ENCODE results near the gene ANO1. TPM values are rescaled to one million over a fixed set of nuclear protein-coding genes. Genes with fewer than 3 reads are reported as not detected.
"Not testable (repeated sequence)": the region's sequence is repeated elsewhere in the genome, so short reads cannot be mapped to it uniquely, and the experiment has no call there.

Gene ANO1
- polyA plus RNA-seq, 1 of the 3 experiments (the other 2 are of a cell fraction) = not detected

DNA sequence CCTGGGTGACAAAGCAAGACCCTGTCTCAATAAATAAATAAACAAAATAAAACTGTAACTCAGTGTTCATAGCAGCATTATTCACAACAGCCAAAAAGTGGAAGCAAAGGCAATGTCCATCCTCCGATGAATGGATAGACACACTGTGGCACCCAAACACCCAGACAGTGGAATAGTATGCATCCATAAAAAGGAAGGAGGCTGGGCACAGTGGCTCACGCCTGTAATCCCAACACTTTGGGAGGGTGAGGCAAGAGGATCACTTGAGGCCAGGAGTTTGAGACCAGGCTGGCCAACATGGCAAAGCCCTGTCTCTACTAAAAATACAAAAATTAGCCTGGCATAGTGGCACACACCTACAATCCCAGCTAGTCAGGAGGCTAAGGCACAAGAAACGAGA is 122.9 kb downstream of the ANO1 start:
- H3F3A ChIP-seq (replicated peaks; ENCODE audit: insufficient read depth); H3K9ac ChIP-seq; H3K9me2 ChIP-seq; H3K4me3 ChIP-seq (ENCODE audit: low read depth in 2 of 2, low read length in 1 of 2); POLR2A ChIA-PET; H2AFZ ChIP-seq (ENCODE audit: low read depth); H3K27ac ChIP-seq (ENCODE audit: low read depth in 2 of 2, low read length in 1 of 2); DNase-seq; H3K4me2 ChIP-seq; H3K27me3 ChIP-seq (ENCODE audit: insufficient read depth); H3K9me3 ChIP-seq: not testable (repeated sequence)
- Histone ChIP-seq H4K20me1 (ENCODE audit: insufficient read depth) (peaks cover 21% of the 10 kb centered on the region), H3K36me3 (replicated peaks in 1 of 2; ENCODE audit: control insufficient read depth in 1 of 2, insufficient read depth in 2 of 2, low read length in 1 of 2) (peaks cover 6 to 12% of the 10 kb centered on the region in 2 experiments), H3K4me1 (ENCODE audit: control insufficient read depth in 1 of 2, insufficient read depth in 2 of 2, low read depth in 1 of 2, low read length in 1 of 2) (peaks cover 6 to 16% of the 10 kb centered on the region in 2 experiments; a peak in 2 of 4 replicates), H3K79me2 (ENCODE audit: insufficient read depth) (peaks cover 29% of the 10 kb centered on the region)
- CTCF ChIA-PET = interaction anchor here (0.7 to 7.3 kb wide), 7 partner anchors 9 to 502 kb away, joined by 3 to 105 read pairs (median 8); no protein-coding TSS in a partner anchor
- 84% methylated on average over 3 of the region's 3 CpGs for WGBS (ENCODE audit: low lambda C conversion rate)

DNA sequence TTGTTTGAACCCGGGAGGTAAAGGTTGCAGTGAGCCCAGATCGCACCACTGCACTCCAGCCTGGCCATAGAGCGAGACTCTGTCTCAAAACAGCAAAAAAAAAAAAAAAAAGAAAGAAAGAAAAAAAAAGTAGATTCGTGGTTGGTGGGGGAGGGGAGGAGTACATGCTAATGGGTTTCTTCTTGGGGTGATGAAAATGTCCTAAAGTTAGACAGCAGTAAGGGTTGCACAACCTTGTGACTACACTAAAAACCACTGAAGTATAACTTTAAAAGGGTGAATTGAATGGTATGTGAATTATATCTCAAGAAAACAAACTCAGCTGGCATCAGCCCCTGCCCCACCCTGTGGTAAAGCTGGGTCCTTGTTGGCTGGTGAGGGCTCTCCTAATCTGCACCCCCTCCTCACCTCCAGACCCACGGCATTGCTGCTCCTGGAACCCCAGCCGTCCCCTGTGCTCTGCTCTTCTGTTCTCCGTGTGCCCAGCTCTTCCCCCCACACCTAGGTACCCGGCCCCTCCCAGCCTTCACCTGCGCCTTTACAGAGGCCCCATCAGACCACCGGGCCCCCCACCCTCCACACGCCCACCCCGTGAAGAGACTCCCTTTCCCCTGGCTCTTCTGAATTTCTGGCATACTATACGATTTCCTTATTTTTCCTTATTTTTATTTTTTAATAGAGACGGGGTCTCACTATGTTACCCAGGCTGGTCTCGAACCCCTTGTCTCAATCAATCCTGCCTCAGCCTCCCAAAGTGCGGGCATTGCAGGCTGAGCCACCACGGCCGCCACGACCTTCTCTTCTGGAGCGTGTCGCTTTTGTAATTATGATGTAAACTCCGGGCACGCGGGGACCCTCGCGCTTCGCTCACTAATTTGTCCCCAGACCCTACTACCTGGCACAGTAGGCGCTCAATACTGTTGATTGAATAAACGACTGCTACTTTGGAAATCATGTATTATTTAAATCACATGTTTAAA is 124.1 kb downstream of the ANO1 start:
- TF ChIP-seq, protein P1, sequence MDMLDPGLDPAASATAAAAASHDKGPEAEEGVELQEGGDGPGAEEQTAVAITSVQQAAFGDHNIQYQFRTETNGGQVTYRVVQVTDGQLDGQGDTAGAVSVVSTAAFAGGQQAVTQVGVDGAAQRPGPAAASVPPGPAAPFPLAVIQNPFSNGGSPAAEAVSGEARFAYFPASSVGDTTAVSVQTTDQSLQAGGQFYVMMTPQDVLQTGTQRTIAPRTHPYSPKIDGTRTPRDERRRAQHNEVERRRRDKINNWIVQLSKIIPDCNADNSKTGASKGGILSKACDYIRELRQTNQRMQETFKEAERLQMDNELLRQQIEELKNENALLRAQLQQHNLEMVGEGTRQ (IDR thresholded peaks at IDR 0.05; ENCODE audit: borderline replicate concordance, low read depth, low read length) = no peak
- TF ChIP-seq EZH2phosphoT487 (IDR thresholded peaks at IDR 0.05; ENCODE audit: borderline replicate concordance, low read depth) (no peak), FOXJ3 (CRISPR knock-in tag; IDR thresholded peaks at IDR 0.05) (no peak), NFIC (IDR thresholded peaks at IDR 0.05; ENCODE audit: borderline replicate concordance) (no peak), FOXM1 (IDR thresholded peaks at IDR 0.05; ENCODE audit: low read depth) (no peak), RAD21 (IDR thresholded peaks at IDR 0.05; ENCODE audit: low read length) (no peak), GABPA (IDR thresholded peaks at IDR 0.05; ENCODE audit: low read depth) (no peak)
- TF ChIP-seq, protein P2, sequence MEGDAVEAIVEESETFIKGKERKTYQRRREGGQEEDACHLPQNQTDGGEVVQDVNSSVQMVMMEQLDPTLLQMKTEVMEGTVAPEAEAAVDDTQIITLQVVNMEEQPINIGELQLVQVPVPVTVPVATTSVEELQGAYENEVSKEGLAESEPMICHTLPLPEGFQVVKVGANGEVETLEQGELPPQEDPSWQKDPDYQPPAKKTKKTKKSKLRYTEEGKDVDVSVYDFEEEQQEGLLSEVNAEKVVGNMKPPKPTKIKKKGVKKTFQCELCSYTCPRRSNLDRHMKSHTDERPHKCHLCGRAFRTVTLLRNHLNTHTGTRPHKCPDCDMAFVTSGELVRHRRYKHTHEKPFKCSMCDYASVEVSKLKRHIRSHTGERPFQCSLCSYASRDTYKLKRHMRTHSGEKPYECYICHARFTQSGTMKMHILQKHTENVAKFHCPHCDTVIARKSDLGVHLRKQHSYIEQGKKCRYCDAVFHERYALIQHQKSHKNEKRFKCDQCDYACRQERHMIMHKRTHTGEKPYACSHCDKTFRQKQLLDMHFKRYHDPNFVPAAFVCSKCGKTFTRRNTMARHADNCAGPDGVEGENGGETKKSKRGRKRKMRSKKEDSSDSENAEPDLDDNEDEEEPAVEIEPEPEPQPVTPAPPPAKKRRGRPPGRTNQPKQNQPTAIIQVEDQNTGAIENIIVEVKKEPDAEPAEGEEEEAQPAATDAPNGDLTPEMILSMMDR (IDR thresholded peaks at IDR 0.05) = no peak
- Histone ChIP-seq H3K4me1 (ENCODE audit: control insufficient read depth in 1 of 2, insufficient read depth in 2 of 2, low read depth in 1 of 2, low read length in 1 of 2) (peaks cover 6 to 16% of the 10 kb centered on the region in 2 experiments; a peak in 2 of 4 replicates), H3K27me3 (ENCODE audit: insufficient read depth) (no peaks in the 10 kb centered on the region), H3K9me3 (no peaks in the 10 kb centered on the region), H3K36me3 (replicated peaks in 1 of 2; ENCODE audit: control insufficient read depth in 1 of 2, insufficient read depth in 2 of 2, low read length in 1 of 2) (peaks cover 9 to 22% of the 10 kb centered on the region in 2 experiments), H3K4me3 (ENCODE audit: low read depth in 2 of 2, low read length in 1 of 2) (peak overlapping the region; percentile 88 to 96; a peak in 3 of 4 replicates), H3K9me2 (no peaks in the 10 kb centered on the region), H3K27ac (ENCODE audit: low read depth in 2 of 2, low read length in 1 of 2) (peak overlapping the region in 1 of 2 experiments; percentile 62; a peak in 1 of 4 replicates), H3K4me2 (peak overlapping the region; percentile 91), H3K9ac (peak overlapping the region; percentile 98; the same call in 1 of the 2 replicates), H4K20me1 (ENCODE audit: insufficient read depth) (peaks cover 33% of the 10 kb centered on the region), H3K79me2 (ENCODE audit: insufficient read depth) (peaks cover 41% of the 10 kb centered on the region), H2AFZ (ENCODE audit: low read depth) (peak overlapping the region; percentile 89), H3F3A (replicated peaks; ENCODE audit: insufficient read depth) (peaks cover 7% of the 10 kb centered on the region)
- 67% methylated on average over 29 of the region's 29 CpGs for WGBS (ENCODE audit: low lambda C conversion rate)
- CTCF ChIA-PET = interaction anchor here (1.8 to 7.3 kb wide), 6 partner anchors 281 to 292 kb away, joined by 4 to 105 read pairs (median 12); no protein-coding TSS in a partner anchor
- DNase-seq = no peak
- POLR2A ChIA-PET = no interaction called here
